HG03196 (cell line): ENCODE data around the gene SLC3A2.
"Not testable (repeated sequence)": the region's sequence is repeated elsewhere in the genome, so short reads cannot be mapped to it uniquely, and the experiment has no call there.

Source experiments
- ATAC-seq: cut with Tn5 transposase; IDR thresholded peaks from one replicate; pipeline ENCODE4 v1.9.1; 2021; ENCODE audit not compliant: unreplicated experiment

SLC3A2 gene

GRCh38 chr11:62852523-62853188, 28.0 kb upstream of the SLC3A2 start:
- no peak for ATAC-seq

- no peak for ATAC-seq
Measured at GRCh38 chr11:62853279-62853965, 27.3 kb upstream of the SLC3A2 start.

- ATAC-seq, result no peak
Measured at GRCh38 chr11:62854013-62854824, 26.5 kb upstream of the SLC3A2 start.

GRCh38 chr11:62854825-62855570, 25.7 kb upstream of the SLC3A2 start:
- no peak for ATAC-seq

GRCh38 chr11:62855571-62856332, 24.9 kb upstream of the SLC3A2 start:
- peak; percentile 87 for ATAC-seq

- ATAC-seq, result peak; percentile 6
Measured at GRCh38 chr11:62856333-62856895, 24.3 kb upstream of the SLC3A2 start.

- ATAC-seq, result no peak
Measured at GRCh38 chr11:62857541-62857982, 23.1 kb upstream of the SLC3A2 start.

- ATAC-seq, result no peak
Measured at GRCh38 chr11:62858201-62858600, 22.5 kb upstream of the SLC3A2 start.

GRCh38 chr11:62859281-62859703, 21.4 kb upstream of the SLC3A2 start:
- ATAC-seq, result not testable (repeated sequence)

- ATAC-seq, result no peak
Measured at GRCh38 chr11:62860835-62861563, 19.7 kb upstream of the SLC3A2 start.

- not testable (repeated sequence) for ATAC-seq
Measured at GRCh38 chr11:62861564-62862192, 19.0 kb upstream of the SLC3A2 start.

GRCh38 chr11:62863687-62864335, 16.9 kb upstream of the SLC3A2 start:
- ATAC-seq, result no peak

- no peak for ATAC-seq
Measured at GRCh38 chr11:62865635-62866034, 15.1 kb upstream of the SLC3A2 start.

- no peak for ATAC-seq
Measured at GRCh38 chr11:62874851-62875250, 5.8 kb upstream of the SLC3A2 start.

GRCh38 chr11:62875698-62876478, 4.8 kb upstream of the SLC3A2 start:
- no peak for ATAC-seq

- no peak for ATAC-seq
Measured at GRCh38 chr11:62876712-62877111, 4.0 kb upstream of the SLC3A2 start.

GRCh38 chr11:62879235-62879978, 1.3 kb upstream of the SLC3A2 start:
- no peak for ATAC-seq
